Occipital lobe (tissue), 2 donors: Measurements from ENCODE around the gene SBNO2. TPM values are rescaled to one million over a fixed set of nuclear protein-coding genes. Genes with fewer than 3 reads are reported as not detected.

Source experiments
- DNase-seq: peaks from one replicate; lab custom pipeline; 2025; lab: John Stamatoyannopoulos, UW
- total RNA-seq: library from RNA; depleted of rRNA; stranded (reverse); fragments of >200 nt; gene quantifications from one replicate; pipeline ENCODE4 v1.2.3, GENCODE V29; 2014

Gene SBNO2
- total RNA-seq, 1 donor from 2014 or later = 4.2 TPM

DNA sequence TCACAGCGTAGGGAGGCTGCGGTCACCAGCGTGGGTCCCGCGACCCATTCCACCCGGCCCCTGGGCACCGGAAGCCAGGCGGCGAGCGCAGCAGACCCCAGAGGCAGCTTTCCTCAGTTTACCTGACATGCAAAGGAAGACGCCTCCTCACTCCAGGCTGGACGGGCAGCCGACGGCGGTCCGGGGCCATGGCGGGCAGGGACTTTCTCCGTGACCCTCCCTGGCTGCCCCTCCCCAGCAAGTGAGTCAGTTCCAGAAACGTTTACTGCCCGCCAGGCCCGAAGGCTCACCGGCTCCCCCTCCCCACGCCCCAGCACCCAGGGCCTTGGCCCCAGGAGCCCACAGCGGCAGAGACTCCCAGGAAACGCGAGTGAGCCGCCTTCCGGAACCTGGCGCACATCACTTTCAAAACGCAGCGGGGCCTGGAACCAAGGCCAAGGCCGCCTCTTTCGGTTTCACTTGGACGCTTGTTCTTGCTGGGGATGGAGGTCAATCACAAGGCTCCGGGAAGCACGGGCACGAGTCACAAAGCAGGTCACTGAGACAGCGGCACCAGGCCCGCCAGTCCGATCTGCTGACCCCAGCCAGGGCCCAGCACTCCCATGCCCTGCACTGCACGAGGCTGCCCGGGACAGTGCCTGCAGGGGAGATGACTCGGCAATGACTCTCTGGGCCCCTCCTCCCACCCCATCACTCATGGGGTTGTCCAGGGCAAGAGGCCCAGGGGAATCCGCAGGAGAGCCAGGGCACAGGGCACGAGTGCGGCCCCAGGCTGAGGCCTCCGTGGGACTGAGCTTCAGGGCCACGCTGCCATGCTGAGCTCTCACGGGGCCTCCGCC lies 5.3 kb downstream of the SBNO2 start:
- DNase-seq = no peak

DNA sequence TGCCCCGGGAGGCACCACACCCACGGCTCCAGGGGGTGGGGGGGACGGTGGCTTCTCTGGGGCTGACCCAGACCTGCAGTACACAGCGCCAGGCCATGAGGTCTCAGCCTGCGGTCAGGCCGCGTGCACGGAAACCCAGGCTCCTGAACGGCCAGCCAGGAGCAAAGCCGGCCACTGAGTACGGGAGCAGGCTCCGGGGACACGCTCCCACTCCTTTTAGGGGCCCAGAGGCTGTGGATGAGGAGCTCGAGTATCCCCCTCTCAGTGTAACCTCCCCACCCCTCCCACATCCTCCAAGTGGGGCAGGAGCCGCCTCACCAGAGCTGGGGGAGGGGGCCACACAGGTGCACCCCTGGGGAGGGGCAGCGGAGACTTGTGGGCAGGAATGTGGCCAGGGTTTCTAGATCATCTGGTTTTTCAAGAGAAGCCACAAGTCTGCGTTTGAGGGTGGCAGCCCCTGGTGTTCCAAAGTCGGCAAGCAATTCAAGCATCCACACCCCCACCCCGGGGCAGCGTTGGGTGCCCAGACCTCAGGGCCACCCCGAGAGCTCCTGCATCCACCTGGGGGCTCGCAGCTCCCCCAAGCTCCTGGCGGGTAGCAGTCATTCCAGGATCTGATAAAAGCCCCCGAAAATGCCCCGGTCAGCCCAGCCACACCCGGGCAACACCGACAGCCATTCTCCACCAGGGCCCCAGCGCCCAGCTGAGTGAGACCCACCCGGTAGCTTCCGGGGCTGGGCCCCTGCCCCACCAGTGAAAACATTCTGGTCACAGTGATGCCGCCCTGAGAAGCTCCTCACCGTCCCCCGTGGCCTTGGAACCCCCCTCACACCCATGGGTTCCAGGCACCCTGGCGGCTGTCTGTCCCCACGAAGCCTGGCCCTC lies 6.1 kb downstream of the SBNO2 start:
- no peak for DNase-seq

DNA sequence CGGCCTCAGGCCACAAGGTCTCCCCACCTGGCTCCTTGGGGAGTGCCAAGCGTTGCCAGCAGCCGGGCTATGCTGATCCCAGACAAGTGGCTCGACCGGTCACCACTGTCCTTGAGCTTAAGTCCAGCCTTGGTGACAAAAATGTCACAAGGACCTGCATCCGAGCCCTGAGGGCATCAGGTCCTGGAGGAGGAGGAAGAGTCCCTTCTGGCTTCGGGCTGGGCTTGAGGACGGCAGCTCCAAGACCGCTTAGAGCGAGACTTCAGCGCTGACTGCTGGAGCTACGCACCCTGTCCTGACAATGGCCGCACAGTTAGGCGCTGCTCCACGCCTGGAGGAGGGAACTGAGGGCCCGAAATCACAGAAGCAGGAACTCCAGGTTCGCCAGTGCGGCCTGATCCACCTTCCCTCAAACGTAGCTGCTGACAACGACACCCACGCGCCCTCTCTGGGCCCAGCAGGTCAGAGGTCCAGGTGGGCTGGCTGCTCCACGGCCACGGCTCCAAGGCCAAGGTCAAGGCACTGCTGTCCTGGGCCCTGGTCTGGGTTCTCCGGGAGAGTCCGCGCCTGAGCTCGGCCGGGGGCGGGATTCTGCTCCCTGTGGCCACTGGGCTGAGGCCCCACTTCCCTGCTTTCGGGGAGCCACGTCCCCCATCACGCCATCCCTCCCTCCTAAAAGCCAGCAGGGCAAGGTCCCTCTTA lies 7.0 kb downstream of the SBNO2 start:
- DNase-seq = no peak

DNA sequence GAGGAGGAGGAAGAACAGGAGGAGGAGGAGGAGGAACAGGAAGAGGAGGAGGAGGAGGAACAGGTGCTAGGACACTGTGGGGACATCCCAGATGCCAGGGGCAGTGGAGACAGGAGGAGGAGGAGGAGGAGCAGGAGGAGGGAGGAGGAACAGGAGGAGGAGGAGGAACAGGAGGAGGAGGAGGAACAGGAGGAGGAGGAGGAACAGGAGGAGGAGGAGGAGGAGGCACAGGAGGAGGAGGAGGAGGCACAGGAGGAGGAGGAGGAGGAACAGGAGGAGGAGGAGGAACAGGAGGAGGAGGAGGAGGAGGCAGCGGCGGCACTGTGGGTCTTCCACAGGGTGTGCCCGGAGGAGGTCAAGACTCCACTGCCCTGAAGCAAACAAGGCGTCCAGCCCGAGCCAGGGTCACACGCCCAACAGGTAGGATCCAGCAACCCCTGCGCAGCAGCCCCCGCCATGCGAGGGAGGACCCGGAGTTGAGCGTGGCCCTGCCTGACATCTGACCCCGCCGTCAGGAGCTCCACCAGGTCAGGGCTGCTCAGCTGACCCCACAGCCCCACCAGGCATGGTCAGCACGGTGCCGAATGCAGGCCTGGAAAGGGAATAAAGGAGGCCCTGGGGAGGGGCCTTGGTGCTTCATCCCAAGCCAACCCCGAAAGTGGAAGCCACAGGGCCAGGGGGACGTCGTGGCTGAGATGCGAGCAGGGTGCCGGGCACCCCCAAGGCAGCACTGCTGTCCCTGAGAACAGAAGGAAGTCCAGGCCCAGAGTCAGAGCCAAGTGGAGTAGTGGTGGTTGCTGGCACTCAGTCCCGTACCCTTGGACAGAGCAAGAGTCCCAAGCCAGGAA lies 9.2 kb downstream of the SBNO2 start:
- no peak for DNase-seq

DNA sequence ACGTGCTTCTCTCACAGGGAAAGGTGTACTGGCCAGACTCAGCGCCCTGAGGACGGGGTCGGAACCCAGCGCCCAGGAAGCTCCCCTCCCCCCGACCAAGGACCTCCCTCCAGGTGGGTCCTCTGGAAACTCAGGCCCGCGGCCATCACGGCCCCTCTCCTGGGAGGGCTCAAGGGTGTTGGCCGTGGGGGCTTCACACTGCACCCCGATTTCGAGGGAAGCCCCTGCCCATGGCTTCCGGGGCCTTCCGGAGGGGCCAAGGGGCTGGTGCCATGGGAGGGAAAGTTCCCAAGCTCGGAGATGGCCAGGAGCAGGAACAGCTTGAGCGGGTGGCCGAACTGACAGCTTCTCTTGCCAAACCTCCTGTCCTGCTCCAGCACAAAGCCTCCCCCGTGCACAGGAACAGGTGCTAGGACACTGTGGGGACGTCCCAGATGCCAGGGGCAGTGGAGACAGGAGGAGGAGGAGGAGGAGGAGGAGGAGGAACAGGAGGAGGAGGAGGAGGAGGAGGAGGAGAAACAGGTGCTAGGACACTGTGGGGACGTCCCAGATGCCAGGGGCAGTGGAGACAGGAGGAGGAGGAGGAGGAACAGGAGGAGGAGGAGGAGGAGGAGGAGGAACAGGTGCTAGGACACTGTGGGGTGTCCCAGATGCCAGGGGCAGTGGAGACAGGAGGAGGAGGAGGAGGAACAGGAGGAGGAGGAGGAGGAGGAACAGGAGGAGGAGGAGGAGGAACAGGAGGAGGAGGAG lies 10.0 kb downstream of the SBNO2 start:
- DNase-seq = no peak

DNA sequence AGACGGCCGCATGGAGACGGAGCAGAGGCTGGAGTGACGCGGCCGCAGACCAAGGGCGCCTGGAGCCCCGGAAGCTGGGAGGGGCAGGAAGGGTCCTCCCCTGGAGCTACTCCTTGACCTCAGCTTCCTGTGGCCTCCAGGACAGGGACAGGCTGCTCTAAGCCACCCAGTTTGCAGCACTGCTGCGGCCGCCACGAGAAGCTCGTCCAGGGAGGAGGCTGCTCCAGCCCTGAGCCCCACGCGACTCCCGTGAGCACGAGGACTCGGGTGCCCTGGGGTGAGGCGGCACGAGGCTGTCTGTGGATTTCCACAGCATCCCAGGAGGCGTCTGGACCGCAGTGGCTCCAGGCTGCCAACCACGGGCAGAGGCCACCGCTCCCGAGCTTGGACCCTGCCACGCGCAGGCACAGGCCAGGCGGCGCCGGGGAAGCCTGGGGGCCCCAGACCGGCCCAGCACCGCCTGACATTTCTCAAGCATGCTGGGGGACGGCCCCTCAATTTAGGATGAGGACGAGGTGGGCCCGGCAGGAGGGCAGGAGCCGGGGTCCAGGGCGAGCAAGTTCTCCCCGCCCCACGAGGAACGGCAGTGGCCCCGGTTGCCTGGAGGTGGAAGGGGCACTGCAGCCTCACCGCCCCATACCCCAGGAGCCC lies 10.7 kb downstream of the SBNO2 start:
- DNase-seq = no peak

DNA sequence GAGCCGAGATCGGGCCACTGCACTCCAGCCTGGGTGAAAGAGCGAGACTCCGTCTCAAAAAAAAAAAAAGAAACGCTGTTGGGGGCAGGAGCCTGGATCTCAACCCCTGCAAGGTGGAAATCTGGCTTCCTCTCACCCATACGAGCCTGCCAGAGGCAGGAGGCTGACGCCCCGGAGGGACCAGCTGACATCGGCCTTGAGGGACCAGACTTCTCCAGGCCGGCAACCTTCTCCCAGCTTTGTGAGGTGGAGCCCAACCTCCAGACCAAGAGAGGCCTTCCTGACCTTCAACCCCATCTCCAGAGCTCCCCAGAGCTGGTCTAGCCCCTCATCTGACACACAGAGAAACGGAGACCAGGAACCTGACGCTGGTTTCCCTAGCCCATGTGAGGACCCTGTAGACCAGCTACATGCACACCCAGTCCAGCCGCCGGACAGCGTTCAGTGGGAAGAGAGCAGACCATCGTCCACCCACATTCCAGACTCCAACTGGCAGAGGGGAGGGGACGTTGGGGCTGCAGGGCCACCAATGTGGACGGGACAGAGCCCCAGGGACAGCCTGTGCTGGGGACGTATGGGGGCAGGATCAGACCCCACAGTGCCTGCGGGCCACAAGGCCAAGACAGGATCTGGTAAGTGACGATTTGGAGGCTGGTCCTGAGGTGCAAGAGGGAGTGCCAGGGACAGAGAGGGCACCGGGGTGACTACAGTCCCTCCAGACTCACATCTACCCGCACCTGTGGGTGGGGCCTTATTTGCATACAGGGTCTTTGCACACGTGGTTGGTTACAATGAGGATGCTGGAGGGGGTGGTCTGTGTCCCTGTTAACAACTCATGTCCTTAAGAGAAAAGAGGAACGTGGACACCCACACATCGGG lies 11.4 kb downstream of the SBNO2 start:
- no peak for DNase-seq

DNA sequence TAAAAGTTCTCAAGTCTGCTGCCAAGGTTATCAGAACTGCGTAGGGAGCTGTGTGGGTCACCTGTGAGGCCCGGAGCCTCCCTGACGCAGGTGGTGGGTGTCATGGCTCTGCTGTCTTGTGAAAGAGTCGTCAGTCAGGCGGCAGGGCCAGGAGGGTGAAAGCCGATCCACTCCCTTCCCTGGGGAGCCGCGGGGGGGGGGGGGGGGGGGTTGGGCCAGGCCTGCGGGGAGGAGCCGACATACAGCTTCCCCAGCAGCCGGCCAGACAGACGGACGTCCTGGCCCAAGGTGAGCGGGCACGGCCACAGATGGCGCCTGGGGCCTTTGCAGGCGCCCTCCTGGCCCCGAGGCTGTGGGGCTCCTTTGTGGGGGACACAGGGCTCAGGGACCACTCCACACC lies 12.4 kb downstream of the SBNO2 start:
- DNase-seq = no peak

DNA sequence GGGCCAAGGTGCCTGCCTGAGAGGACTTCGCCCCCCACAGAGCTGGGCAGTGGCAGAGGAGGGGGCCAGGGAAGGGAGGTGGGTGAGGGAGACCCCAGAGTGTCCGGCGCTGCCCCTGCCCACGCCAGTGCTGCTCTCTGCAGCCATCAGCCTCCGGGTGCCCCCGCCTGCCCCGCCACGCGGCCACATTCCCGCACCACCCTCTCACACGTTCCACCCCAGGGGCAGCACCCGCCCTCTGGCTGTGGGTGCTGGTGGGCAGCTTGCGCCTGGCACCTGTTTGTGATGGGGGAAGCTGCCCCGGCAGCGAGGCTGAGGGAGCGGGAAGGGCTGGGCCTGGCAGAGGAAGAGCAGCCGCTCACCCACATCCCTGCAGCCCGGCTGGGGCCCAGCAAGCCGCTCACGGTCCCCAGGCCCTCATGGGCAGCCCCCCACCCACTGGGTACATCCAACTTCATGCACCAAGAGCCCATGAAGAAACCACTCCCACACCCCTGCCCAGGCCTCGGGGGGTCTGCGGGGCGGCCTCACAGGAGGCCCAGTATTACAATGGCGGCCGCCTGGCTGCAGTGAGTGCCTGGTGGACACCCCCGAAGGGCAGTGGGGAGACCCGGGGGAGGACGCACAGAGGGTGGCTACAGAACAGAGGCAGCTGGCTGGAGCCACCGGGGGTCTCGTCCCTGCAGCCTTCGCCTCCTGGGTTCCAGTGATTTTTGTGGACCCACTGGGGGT lies 14.0 kb downstream of the SBNO2 start:
- no peak for DNase-seq

DNA sequence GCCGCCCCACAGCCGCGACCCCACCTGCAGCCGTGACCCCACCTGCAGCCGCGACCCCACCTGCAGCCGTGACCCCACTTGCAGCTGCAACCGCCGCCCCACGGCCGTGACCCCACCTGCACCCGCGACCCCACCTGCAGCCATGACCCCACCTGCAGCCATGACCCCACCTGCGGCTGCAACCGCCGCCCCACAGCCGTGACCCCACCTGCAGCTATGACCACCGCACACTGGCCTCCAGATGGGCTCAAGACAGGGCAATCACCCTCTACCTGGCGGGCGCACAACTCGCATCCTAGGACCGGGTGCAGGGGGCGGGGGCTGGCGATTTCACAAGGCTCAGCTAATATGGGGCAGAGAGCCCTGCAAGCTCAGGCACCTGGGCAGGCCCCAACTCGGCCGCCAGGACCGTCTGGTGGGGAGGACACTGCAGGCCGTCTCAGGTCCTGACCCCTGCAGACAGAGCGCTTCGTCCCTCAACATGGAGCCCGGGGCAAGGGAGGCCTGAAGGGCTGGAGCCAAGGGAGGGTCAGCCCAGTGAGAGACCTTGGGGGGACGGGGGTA lies 15.1 kb downstream of the SBNO2 start:
- DNase-seq = no peak

DNA sequence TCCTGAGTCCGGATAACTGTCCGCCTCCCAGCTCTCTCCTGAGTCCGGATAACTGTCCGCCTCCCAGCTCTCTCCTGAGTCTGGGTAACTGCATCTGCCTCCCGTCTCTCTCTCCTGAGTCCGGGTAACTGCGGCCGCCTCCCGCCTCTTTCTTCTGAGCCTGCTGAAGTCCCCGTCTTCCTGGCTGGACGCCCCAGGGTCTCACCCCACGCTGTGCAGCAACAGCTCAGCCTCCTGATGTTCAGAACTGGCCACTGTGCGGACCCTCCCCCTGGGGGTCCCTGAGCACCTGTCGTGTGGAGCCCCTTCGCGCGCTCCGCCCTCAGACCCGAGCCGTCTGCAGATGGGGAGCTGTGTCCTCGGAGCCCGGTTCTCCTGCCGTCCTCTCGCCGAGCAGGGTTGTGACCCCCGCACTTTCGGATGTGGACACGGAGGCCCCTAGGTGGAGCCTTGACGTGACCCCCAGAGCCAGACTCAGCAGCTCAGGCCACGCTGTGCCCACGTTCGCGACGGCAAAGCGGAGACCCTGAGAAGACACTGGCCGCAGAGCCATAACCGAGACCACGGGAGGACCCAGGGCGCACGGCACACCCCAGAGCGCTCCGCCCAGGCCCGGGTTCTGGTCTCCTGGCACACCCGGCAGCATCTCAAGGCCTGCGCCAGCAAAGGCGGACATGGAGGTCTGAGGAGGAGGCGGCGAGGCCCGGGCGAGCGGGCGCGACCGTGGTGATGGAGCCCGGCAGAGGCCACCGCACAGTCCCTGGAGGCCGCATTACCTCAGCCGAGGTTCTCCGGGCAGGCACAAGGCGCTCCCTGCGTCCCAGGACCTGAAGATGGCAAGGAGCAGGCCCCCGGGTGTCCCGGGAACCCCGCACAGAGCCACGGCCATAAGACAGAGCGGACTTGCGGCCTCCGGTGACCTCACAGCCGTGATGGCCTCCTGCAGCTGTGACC lies 15.9 kb downstream of the SBNO2 start:
- no peak for DNase-seq

DNA sequence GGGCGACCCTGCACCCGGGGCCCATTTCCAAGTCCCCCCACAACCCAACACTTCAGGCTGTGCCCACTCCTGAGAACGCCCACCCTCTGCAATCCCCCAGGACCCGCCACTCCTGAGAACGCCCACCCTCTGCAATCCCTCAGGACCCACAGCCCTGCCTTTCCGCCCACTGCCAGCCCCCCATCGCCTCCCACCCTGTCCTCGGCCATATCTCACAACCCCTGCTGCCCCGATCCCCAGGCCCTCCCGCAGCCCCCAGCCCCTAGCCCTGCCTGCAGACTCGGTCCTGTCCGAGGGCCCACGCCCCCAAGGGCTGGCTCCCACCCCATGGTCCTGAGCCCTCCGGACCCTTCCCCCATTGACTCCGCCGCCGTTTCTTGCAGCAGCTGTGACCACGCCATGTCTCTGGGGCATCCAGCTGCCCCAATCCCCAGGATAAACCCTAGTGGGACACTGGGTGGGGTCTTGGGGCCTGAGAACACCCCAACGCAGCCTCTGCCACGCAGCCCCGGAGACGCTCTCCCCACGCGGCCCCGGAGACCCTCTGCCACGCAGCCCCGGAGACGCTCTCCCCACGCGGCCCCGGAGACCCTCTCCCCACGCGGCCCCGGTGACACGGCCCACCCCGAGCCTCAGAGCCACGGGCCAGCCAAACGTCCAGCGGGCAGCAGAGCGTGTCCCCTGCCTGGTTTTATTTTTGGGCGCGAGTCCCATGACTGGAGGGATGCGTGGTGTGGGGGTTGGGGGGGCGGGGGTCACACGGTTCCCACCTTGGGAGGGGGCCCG lies 17.0 kb downstream of the SBNO2 start:
- no peak for DNase-seq

DNA sequence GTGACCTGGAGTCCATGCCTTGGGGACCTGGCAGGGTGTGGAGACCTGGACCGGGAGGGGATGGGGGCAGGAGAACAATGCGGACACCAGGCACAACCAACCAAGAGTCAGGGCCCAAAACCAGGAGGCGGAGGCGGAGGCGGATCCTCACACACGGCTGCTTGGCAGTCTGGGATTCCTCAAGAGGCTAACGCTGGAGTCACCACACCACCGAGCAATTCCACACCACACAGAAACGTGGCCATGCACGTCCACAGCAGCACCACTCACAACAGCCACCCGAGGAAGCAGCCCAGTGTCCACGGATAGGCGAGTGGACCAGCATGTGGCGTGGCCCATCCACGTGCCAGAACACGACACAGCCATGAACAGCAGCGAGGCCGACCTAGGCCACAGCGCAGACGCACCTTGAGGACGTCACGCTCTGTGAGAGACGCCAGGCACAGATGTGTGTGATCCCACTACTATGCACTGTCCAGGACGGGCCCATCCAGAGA lies 17.7 kb downstream of the SBNO2 start:
- no peak for DNase-seq

DNA sequence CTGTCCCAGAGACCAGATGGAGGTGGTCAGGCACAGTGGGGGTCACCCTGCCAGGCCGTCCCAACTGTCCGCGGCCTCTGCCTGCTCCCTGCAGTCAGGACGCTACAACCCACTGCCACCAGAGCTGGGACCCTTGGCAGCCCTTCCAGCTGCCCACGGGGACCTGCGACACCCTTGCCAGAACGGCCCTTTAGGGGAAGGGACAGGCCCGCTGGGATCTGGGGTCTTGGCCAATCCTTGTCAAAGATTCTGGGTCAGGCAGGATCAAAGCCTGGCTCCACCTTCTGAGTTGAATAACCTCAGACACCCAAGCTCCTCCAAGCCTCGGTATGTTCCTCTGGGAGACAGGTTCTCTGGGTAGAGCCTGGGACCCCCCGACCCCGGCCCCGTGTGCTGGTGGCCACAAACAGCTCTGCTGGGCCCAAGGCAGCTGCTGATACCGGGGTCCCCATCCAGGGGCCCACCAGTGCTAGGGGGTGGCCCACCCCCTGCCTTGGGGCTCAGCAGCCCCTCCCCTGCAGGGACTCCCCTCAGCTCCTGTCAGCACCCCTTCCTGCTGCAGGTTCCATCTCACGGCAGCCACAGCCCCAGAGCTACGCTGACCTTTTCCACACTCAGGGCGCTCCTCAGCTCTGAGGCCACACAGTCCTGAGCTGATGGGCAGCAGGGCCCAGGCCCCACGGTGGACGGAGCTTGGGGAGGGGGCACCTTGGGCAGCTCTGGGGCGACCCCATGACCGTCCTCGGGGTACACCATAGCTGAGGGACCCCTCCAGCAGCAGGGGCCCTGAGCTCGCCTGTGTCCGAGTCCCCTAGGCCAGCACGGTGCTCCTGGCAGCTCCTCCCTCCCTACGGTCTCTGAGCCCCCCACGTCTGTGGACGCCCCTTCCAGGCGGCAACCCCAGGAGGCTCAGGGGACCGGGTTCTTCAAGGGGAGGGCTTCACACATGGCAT lies 18.4 kb downstream of the SBNO2 start:
- DNase-seq = no peak
